Measurements from ENCODE around the gene TAF1L.

GRCh38 chr9:32672469-32672868, 37.0 kb upstream of the TAF1L start:
- TF ChIP-seq CTCF (IDR thresholded peaks at IDR 0.05; ENCODE audit: low read depth, low read length, poor library complexity, severe bottlenecking) (no peak), EZH2phosphoT487 (IDR thresholded peaks at IDR 0.05; ENCODE audit: borderline replicate concordance, low read length) (no peak)
